NCI-H2171 (cell line): Measurements from ENCODE around the gene APBB1IP.
"Not testable (repeated sequence)": the region's sequence is repeated elsewhere in the genome, so short reads cannot be mapped to it uniquely, and the experiment has no call there.

Experiments
- DNase-seq: peaks from one replicate; lab custom pipeline; 2025; lab: John Stamatoyannopoulos, UW

APBB1IP gene

DNA sequence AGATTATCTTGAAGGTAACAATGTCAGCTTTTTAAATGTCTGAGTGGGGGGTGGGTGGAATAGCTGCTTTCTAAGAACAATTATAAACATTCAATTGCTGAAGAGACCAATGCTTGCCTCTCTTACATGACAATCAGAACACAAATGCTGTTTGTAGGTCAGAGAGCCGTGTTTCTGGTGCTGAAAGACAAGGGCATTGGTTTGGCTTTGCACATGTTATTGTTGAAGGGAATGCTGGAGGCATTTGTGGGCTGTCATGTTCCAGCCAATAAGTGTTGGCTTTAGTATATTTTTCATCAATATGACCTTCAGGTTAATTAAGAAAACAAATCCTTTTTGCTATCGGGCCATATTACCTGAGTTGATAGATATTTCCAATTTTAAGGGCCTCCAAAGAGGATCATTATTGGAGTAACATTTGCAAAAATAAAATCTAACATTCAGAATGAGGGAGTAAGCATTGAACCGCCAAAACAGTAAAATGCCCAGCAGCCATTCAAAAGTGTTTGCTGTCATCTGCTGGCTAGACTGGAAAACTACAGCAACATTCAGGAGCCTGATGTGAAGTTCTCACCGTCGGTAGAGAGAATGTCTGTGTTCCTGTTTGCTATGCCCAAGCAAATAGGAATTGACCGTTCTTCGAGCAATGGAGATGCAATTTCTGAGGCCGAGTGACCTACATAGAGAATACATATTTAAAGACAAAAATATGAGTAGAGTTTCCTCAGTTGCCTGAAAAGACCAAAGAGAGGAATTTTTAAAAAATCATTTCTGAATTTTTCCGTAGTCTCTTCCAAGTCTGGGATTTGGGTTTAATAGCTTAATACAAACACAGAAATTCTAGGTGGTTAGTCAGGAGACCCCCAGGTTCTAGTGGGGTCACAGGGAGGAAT lies 118.9 kb downstream of the APBB1IP start:
- DNase-seq = no peak

DNA sequence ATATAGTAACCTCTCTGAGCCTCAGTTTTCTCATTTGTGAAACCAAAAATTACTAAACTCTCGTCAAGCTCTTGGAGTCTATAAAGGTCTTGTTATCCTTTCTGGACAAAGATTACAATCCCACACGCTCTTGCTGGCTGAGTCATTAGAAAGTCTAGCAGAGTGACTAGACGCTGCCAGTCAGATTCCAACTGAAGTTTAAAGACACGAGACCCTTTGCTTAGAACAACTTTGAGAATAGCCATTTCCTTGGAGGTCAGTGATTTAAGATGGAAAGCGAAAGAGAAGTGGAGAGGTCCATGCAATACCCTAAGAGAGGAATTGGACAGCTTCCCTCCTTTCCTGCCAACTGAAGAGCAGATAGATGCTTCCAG lies 119.5 kb downstream of the APBB1IP start:
- no peak for DNase-seq

GRCh38 chr10:26566525-26567350 lies 128.6 kb downstream of the APBB1IP start:
- DNase-seq = no peak

- no peak for DNase-seq
Observed at GRCh38 chr10:26567351-26567721, 129.2 kb downstream of the APBB1IP start.

DNA sequence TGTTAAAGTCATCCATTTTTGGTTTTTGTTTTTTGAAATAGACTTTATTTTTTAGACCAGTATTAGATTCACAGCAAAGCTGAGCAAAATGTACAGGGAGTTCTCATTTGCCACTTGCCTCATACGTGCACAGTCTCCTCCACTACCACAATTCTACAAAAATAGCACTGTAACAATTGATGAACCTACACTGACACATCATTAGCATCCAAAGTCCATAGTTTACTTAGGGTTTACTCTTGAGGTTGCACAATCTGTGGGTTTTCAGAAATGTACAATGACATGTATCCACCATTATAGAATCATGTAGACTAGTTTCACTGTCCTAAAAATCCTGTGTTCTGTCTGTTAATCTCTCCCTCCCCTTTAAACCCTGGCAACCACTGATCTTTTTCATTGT lies 133.5 kb downstream of the APBB1IP start:
- no peak for DNase-seq

DNA sequence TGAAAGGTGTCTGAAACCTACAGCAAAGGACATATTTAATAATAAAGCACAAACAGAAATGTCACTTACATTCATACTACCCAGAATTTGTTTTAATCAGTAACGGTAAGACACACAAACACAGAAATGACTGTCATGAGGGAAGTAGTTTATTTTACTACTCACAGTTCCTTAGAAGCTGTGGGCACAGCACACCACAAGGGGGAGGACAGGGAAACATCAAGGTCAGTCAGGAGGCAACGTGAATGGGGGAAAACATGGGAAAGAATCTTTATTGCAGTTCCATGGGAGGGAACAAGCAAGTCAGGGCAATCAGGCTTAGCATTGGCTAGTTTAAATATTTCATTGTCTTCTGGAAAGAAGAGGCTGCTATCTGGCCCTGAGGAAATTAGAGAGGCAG lies 135.5 kb downstream of the APBB1IP start:
- DNase-seq = no peak

DNA sequence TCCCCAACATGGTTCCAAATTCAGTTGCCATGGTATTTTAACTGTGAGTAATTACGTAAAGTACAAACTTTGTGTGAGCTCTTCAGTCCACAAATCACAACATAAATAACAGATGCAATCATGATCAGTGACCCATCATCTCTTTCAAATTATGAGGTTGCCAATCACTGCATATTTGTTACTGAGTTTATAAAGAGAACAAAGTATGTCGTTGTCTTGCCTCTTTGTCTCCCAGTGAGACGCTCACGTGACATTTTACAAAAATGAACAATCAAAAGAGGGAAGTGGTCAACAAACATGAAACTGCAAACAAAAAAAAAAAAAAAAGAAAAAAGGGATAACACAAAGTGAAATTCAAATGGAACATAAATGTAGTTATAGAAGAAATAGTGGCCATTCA lies 136.6 kb downstream of the APBB1IP start:
- no peak for DNase-seq

DNA sequence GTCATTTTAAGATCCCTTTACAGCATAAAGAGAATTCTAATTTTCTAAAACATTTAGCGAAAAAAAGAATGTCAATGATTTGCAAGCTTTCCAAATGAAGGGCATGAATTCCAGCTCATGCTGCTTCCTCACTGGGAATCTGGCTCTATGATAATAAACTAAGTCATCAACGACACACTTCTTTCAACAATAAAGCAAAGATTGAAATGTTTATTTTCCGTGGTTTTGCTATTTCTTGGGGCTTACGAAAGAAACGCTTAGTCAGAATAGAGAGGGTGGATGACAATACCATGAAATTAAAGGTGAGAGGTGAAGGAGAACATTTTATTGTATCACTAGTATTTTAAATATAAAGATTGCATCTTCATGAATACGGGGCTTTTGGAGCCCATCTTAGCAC lies 140.2 kb downstream of the APBB1IP start:
- DNase-seq = not testable (repeated sequence)

DNA sequence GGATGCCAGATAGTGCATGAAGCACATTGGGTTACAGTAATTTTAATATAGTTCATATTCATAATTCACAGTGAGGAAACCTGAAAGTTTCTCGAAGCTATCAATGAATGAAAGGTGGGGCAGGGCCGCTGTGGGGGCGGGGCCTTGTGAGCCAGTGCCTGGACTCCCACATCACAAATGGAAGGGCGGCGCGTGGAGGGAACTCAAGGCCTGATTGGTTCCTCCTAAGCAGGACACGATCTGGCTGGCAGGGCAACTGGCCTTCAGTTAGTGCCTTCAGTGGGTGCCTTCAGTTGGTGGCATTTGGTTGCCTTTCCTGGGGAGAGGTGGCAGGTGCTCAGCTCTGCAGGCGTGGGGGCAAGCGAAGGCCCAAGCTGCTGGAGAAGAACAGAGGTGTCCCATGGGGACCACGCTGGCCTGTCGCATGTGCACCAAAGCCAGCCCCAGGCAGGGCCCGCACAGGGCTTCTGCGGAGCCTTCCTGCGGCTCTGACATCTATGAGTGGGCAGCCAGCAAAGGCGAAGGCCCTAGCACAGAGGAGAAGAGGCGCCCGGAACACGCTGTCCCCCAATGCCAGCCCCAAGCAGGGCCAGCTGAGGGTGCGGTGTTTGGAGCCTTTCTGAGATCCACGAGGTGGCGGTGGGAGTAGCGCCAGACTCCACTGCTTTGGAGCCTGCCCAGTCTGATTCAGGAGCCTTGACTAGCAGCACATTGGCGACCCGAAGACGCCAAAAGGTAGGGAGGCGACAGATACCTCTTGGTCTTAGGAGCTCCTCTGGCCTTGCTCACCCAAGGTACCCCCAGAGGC lies 141.3 kb downstream of the APBB1IP start:
- no peak for DNase-seq

- no peak for DNase-seq
Observed at GRCh38 chr10:26586211-26586610, 148.1 kb downstream of the APBB1IP start.

DNA sequence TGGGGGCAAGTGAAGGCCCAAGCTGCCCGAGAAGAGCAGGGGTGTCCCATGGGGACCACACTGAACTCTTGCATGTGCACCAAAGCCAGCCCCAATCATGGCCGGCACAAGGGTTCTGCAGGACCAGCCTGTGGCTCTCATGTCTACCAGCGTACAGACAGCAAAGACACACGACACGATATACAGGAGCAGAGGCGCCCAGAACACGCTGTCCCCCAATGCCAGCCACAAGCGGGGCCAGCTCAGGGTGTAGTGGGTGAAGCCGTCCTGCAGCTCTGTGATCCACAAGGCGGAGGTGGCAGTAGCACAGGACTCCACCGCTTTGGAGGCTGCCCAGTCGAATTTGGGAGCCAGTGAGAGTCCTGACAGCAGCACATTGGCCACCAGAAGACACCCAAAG lies 150.5 kb downstream of the APBB1IP start:
- DNase-seq = no peak

DNA sequence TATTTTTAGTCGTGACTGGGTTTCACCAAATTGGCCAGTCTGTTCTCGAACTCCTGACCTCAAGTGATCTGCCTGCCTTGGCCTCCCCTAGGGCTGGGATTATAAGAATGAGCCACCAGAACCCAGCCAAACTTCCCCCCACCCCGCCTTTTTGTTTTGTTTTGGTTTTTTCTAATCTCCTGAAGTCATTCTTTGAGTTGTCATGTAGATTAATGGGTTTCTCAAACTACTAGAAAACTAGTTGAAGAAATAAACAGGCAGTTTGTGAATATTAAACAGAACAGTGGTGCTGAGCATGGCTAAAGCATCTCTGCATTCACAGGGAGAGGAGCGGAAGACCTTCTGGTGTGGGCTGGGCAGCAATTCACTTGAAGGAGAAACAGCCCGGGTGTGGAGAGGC lies 151.7 kb downstream of the APBB1IP start:
- DNase-seq = not testable (repeated sequence)

DNA sequence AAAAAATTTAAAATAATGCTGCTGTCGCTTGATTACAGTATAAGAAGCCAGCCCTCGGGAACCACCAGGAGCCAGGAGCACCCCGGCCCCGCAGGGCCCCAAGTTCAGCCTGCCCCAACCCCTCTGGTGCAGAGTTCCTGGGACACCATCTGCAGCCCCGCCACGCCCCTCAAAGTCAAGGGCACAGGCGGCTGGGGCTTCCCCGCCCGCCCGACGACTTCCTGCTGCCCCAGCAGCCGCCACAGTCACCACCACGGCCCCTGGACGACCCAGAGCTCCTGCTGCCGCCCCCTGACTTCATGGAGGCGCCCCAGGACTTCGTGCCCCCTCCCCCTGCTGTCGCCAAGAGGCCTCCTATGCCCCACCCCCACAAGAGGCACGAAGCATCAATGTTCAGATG lies 155.8 kb downstream of the APBB1IP start:
- DNase-seq = no peak

DNA sequence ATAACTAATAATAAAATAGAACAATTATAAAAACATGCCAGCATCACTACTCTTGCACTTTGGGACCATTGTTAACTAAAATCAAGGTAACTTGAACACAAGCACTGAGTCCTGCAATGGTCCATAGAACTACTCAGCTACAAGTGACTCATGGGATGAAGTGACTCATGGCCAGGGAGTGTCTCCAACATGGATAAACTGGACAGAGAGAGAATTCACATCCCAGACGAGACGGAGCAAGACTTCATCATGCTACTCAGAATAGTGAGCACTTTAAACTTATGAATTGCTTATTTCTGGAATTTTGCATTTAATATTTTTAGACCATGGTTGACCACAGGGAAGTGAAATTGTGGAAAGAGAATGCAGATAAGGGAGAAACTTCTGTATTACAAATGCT lies 165.1 kb downstream of the APBB1IP start:
- DNase-seq = not testable (repeated sequence)

GRCh38 chr10:26604320-26605093 lies 166.4 kb downstream of the APBB1IP start:
- DNase-seq = not testable (repeated sequence)

DNA sequence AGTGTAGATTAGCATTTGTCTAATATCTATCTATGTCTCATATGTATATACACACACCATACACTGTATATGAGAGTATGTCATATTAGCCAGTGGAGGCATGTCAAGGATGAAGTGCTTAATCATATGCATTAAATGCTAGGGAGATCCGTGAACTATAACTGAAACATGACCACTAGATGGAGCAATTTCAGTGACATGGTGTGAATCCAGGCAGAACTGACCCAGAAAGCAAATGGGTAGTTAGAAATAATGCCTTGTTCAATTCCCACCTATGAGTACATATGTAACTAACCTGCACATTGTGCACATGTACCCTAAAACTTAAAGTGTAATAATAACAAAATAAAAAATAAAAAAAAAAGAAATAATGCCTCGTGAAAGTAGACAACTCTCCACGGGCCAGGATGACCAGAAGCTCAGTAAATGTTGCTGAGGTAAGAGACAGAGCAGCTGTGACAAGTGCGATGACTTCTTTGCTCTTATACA lies 168.3 kb downstream of the APBB1IP start:
- DNase-seq = not testable (repeated sequence)

DNA sequence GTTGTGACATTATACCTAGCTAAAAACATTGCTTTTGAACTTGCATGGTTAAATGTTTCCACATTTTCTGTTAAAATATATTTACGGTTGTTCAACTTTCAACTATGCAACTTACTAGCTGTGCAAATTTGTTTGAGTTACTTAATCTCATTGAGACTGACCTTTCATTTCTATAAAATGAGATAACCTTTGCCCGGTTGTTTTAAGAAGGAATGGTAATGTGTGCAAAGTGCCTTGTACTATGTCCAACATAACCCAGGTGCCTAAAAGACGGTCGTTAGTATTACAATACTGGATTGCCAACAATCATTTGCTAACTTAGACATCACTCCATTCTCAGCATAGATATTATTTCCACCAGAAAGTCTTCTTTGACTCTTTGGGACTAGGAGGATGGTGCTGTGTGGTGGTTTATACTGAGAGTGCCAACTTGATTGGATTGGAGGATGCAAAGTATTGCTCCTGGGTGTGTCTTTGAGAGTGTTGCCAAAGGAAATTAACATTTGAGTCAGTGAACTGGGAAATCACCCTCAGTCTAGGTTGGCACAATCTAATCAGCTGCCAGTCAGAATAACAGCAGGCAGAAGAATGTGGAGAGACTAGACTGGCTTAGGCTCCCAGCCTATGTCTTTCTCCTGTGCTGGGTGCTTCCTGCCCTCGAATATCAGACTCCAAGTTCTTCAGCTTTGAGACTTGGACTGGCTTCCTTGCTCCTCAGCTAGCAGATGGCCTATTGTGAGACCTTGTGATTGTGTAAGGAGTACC lies 174.2 kb downstream of the APBB1IP start:
- DNase-seq = no peak
